T-helper 9 cell (primary cell): ENCODE results near the gene SLC6A4.
"Not testable (repeated sequence)": the region's sequence is repeated elsewhere in the genome, so short reads cannot be mapped to it uniquely, and the experiment has no call there.

Experiments
- DNase-seq: peaks from one replicate; pipeline ENCODE4 v3.0.0-alpha.2; 2020

SLC6A4 gene

DNA sequence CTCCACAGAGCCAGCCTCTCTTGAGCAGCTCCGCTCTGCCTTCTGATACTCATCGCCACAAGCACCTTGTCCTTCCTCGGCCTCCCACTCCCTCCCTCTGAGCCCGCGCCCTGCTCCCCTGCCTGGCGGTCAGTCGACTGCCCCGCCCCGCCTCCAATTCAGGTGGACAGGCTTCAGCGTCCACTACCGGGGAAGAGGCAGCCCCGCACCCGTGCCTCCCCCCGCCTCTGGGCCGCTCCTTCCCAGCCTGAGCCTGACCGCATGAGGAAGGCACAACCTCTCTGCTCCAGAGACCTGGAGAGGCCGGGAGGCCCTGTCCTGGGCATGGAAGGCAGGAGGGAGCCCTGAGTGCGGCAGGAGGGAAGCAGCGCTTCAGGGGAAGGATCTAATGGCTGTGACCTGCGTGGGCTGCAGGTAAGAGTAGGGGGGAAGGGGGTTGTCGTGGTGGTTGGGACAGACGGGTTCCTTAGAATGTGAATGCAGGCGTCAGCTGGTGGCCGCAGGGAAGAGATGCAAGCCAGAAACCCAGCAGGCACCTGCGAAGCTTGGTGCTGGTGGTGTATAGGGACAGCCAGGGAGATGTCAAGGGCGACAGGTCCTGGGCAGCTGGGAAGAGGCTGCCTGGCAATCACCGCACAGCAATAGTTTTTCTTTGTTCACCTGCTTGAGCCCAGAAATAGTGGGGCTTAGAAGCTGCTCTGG, 3.0 kb upstream of the SLC6A4 start:
- DNase-seq: no peak

DNA sequence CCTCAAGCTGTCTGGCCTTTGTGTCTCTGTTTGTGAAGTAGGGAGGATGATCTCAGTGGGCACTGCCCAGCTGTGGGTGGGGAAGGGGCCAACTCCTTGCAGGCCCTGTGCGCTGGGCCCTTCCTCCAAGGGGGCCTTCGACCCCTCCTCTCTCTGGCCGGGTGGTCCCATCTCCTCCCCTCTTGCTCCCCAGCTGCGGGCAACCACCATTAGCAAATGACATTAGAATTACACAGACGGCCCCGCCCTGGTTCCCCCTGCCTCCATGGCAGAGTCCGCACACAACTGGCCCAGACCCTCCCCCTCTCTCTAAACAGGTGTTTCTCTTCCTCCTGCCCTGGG, 2.5 kb upstream of the SLC6A4 start:
- no peak for DNase-seq

DNA sequence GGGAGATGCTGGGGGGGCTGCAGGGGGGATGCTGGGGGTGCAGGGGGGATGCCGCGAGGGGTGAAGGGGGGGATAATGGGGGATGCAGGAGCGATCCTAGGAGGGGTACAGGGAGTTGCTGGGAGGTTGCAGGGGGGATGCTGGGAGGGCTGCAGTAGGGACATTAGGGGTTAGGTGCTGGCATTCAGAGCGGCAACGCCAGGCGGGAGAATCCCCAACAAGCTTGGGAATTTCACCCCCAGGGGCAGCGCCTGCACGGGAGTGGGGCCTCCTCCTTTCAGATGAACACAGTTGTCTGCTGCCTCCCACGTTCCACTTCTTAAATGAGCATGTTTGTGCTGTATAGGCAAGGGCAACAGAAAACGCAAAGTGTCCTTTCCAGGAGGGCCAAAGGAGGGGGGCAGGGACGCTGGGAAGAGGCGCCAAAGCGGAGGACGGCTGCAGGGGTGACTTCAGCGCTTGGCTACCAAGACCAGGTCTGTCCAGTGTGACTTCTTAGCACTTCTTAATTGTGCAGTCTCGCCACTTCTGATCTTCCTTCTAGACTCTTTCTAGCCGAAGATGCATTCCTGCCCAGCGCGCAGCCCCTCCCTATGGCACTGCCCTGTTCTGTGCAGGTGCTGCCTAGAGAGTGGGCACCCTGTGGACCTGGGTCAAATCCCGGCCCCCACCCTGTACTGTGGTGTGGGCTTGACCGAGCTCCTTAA, 2.0 kb upstream of the SLC6A4 start:
- no peak for DNase-seq

DNA sequence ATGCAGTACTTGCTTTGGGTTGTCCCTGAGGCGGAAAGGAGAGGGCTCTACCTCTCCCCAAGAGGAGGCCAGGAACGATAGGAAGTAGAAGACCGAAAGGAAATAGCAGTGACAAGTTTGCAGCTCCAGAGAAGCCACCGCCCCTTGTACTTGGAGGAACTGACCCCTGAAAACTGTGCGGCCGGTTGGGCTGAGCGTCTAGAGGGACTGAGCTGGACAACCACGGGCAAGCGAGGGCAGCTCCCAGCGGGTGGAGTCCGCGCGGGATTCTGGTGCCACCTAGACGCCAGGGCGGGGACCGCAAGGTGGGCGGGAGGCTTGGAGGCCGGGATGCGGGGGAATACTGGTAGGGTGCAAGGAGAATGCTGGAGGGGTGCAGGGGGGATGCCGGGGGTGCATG, 1.3 kb upstream of the SLC6A4 start:
- no peak for DNase-seq

GRCh38 chr17:30236297-30236624, 764 bp upstream of the SLC6A4 start:
- DNase-seq: no peak

GRCh38 chr17:30234964-30235363, 533 bp downstream of the SLC6A4 start:
- DNase-seq: no peak

GRCh38 chr17:30234296-30234695, 1.2 kb downstream of the SLC6A4 start:
- no peak for DNase-seq

- DNase-seq: no peak
Measured at GRCh38 chr17:30232824-30233427, 2.6 kb downstream of the SLC6A4 start.

DNA sequence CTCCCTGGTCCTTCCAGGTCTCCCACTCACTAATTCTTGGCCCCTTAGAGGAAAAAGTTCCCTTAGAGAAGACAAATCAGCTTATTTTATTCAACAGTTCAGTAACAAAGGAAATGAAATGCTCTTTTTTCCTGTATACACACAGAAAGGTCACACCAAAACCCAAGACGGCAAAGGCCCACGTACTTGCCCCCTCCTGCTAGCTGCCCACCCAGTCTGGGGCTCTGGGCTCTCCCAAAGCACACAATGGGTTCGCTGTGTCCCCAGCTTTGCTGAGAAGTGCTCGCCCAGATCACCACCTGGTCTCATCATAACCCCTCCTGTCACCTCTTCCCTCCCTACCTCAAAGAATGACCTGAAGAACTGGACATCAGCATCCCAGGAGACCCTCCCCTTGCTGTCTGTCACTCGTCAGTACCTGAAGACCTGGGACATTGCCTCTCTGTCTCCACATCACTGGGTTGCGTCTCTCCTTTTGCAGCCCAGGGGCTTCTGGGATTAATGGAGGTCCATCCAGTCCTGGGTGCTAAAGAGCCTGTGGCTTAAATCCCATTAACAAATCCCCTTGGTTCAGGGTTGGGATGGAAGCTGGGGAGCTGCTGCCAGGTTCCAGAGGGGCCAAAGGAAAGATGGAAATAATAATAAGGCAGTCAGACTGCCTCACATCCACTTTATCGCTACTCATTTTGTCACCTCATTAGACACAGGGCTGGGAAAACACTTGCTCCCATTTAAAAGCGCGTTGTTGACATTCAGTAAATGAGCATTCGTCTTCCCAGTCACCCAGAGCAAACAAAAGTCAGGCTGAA, 3.3 kb downstream of the SLC6A4 start:
- DNase-seq: no peak

DNA sequence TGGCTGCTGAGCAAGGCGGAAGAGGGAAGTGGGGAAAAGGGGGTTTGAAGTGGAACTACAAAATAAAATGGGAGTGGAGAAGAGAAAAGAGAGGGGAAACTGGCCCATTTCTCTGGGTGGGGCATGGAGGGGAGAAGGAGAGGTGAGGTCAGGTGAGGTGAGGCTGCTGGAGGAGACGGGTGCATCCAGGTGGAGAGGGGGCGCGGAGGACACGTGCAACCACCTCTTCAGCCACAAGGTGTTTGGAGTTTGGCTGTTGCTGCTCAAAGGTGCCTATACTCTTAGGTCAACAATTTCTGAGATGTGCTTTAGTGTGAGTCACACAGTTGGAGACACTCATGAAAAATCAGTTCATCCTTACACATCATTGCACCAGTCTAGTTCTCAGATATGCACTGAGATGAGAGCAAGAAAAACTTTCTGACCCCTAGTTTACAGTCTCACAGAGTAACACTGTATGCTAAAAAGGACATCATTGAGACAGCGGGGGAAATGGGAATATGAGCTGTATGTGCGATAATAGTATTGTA, 4.8 kb downstream of the SLC6A4 start:
- no peak for DNase-seq

DNA sequence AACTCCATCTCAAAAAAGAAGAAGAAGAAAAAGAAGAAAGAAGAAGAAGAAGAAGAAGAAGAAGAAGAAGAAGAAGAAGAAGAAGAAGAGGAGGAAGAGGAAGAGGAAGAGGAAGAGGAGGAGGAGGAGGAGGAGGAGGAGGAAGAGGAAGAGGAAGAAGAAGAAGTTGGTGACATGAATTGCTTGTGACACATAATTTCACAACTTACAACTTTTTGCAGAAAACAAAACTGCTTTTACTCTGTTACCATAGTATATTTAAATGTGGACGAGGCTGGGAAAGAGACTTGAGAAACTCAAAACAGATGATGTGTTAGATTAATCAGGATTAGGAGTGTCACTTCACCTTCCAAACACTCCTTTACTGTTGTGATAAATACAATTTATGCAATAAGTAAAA, 5.5 kb downstream of the SLC6A4 start:
- DNase-seq: not testable (repeated sequence)

DNA sequence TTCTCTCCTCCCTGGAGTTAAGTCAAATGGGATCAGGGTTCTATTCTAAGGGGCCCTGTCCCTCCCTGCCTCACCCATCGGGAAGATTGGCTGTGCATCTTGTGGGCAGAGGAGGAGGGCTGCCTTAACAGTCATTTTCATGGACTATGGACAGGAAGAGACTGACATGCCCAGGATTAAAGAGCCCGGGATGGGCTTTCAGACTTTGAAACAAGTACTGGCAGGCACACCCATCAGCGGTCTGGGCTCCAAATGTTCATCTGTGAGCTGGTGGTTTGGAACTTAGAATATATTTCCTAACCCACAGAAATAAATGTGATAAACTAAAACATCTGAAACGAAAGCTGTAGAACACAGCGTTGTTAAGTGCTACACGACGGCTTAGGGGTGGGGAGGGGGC, 6.5 kb downstream of the SLC6A4 start:
- no peak for DNase-seq

GRCh38 chr17:30228011-30228410, 7.5 kb downstream of the SLC6A4 start:
- DNase-seq: no peak

DNA sequence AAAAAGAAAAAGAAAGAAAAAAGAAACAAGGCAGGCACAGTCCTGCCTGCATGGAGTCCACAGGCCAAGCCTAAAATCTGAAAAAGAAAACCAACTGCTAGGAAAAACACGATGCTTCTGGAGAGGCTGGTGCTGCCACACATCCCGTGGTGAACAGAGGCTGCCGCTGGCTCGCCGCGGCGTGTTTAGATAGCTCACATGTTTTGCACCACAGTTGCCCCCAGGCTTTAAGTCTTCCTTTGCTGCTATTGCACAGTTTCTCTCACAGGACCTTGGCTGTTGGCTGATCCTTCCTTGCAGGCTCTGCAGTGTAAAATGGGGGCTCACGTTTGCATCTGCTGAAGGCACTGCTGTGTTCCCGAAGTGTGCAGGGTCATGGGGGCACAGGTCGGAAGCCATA, 8.6 kb downstream of the SLC6A4 start:
- no peak for DNase-seq

GRCh38 chr17:30225919-30226553, 9.5 kb downstream of the SLC6A4 start:
- no peak for DNase-seq

DNA sequence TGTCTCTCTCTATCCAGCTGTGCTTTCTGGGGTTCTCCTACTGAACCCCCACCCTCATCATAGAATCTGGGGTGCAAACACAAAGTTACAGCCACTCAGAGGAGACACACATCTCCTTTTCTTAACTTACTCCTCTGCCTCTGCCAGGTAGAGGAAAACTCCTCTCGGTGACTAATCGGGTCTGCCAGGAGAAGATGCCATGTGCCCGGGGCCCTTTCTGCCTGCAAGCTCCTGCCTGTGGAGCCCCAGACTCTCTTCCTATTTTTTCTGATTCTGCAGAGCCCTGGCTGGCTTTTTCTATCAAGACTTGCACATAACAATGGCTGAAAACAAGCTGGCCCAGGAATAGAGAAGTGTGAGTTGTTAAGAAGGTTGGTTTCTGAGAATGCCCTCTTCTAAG, 10.4 kb downstream of the SLC6A4 start:
- no peak for DNase-seq

DNA sequence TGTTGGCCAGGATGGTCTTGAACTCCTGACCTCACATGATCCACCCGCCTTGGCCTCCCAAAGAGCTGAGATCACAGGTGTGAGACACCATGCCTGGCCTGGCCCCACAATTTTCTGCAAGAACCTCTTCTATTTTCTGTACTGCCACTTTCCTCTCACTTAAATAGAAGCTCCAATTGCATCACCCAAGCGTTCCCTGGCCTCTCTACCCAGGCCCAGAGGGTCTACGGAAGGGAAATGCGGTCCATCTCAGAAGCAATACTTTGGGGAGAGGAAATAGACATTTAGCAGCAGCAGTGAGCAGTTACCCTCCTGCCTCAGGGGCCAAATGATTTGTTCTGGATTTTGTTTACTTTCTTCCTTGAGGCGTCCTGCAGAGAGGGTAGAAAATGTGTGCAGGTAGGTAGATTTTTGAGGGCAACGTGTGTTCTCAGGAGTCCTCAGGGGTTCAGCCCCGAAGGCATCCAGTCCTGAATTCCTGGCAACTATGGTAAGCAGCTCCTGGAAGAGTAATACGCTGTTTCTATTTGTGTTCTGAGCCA, 11.0 kb downstream of the SLC6A4 start:
- no peak for DNase-seq

- no peak for DNase-seq
Measured at GRCh38 chr17:30222721-30223175, 12.7 kb downstream of the SLC6A4 start.

DNA sequence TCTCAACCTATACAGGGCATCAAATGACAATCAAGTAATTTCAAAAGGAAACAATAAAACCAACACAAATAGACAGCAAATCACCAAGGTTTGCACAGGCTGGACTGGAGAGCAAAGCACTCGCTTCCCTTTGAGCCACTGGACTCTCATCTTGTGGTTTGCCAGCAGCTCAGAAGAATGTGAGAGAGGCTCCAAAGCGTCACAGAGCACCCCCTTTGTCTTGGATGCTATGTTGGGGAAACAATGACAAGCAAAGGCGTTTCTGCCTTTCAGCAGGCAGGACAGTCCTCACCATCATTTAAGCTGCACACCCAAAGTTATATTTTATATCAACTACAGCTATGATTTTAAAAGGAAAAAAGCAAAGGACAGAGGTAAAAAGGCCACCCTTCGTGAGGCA, 13.2 kb downstream of the SLC6A4 start:
- no peak for DNase-seq

DNA sequence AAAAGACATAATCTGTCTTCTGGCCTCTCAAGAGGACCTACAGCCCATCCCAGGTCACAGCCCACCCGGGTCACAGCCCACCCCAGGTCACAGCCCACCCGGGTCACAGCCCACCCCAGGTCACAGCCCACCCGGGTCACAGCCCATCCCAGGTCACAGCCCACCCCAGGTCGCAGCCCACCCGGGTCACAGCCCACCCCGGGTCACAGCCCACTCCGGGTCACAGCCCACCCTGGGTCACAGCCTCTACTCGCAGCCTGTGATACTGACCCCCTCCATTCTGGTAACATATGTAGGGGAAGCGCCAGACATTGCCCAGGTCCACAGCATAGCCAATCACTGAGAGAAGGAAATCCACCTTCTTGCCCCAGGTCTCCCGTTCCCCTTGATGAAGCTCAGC, 14.2 kb downstream of the SLC6A4 start:
- no peak for DNase-seq

GRCh38 chr17:30220414-30220813, 15.1 kb downstream of the SLC6A4 start:
- no peak for DNase-seq

DNA sequence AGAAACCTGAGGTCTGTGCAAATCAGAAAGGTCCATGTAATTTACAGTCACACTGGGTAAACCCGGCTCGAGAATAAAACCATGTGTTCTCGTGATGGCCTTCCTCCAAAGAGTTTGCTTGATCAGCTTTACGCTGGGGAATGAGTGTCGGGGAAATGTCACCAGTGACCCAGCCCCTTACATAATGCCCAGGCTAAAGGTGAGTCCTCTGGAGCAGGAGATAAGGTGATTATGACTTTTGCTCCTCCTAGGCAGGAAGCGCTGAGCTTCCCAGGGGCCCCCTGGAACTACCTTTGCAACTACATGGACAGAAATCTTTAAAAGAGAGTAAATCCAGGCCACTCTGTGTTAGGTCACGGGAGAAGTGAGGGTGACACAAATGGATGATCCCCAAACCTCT, 15.7 kb downstream of the SLC6A4 start:
- no peak for DNase-seq

GRCh38 chr17:30219315-30219714, 16.2 kb downstream of the SLC6A4 start:
- no peak for DNase-seq
